GM19463 (cell line): Measurements from ENCODE around the gene ANO3.

Source experiments
- ATAC-seq: cut with Tn5 transposase; IDR thresholded peaks from one replicate; pipeline ENCODE4 v1.9.1; 2021; ENCODE audit warnings: mild to moderate bottlenecking, moderate library complexity; ENCODE audit not compliant: unreplicated experiment

ANO3 gene

GRCh38 chr11:26353010-26353409 lies 21.1 kb downstream of the ANO3 start:
- no peak for ATAC-seq

GRCh38 chr11:26359055-26359454 lies 27.1 kb downstream of the ANO3 start:
- no peak for ATAC-seq

GRCh38 chr11:26365284-26365683 lies 33.4 kb downstream of the ANO3 start:
- no peak for ATAC-seq

GRCh38 chr11:26377619-26378018 lies 45.7 kb downstream of the ANO3 start:
- ATAC-seq, result no peak

GRCh38 chr11:26399336-26399735 lies 67.4 kb downstream of the ANO3 start:
- ATAC-seq, result no peak

DNA sequence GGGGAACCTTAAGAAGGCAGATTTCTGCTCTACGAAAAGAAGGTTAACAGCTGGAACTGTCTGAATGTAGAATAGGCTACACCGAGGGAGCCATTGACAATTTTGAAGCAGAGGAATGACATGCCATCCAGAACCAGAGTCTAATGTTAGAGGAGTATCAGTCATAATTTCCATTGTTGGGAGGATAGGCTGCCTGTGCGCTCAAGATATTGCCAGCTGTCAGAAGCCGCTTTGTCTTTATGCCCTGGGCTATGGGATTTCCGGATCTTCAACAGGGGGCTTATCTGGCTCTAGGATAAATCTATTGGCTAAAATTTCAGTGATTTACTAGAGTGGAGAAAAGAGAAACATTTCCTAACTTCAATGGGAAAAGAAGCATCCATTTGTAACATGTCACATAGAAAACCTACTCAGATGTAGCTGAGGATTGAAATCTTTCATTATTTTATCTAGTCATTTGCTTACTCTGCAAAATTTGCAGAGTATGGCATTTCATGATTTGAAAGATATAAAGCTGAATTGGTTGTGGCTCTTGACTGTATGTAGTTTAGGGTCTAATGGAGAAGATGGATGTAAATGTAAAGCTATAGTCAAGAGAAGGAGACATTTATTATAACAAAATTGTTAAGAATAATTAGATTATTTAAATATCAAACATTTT lies 78.9 kb downstream of the ANO3 start:
- no peak for ATAC-seq

DNA sequence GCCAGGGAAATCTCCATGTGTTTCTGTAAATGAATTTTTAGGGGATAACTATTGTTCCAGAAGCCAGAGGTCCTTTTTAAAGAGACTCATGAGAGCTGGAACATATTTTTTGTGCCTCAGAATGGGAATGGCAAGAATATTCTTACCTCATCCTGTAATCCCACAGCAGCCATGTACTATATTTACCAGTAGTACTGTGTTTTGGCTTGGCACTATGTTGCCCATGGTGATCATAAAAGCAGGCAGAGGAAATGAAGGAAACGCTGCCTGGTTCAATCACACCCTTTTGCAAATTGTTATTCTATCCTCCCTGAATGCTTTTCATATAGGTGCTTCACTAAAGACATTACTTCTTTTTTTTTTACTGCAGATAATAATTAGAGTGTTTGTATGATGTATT lies 81.0 kb downstream of the ANO3 start:
- no peak for ATAC-seq

- ATAC-seq, result no peak
These were observed 86.5 kb downstream of the ANO3 start for GRCh38 chr11:26418386-26418912.

GRCh38 chr11:26420331-26420730 lies 88.4 kb downstream of the ANO3 start:
- ATAC-seq, result no peak

DNA sequence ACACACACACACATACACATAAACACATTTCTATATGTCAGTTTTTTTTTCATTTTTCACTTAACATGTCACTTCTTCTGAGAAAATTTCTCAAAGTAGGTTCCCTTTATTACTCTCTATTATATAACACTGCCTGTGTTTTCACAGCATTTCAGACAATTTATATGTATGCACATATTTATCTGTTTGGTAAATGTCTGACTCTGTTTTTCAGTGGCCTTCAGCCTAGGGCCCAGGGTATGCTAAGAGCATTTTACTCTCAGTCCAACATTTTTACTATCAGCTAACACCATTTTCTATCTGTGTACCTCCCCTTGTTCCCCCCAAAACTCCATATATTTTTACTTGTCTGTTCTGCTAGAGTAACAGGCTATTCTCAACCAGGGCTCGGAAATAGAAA lies 92.3 kb downstream of the ANO3 start:
- no peak for ATAC-seq

GRCh38 chr11:26439854-26440253 lies 107.9 kb downstream of the ANO3 start:
- no peak for ATAC-seq

DNA sequence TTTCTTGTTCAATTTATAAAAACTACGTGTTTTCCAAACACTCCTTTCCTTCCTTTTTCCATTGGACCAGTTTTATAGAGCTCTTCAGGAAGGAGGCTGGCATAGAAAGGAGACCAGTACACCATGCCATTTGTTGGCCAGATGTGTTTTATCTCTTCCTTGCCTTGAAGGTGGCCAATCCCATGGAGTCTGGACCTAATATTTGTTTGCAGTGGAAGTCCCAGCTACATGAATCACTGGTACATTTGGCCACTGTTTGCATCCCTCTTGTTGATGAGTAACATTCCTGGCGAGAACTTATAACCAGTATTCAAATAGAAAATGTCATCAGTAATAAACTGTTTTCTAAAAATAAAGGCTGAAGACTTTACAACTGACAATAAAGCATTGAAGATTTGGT lies 110.2 kb downstream of the ANO3 start:
- ATAC-seq, result no peak

DNA sequence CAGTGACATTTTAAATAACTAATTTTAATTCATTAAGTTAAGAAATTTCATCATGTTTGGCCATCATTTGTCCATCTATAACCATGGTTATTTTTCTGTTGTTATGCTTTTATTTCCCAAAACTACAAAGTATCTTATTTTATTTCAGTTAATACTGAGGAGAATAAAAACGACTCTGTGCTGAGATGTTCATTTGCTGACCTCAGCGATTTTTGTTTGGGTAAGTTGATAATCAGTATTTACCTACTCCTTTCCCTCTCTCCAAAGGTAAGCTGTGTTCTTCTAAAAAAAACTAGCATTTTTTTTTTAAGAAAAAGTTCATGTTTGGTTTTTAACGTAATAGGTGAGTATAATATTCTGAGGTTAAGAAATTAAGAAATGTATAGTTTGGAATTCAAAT lies 111.7 kb downstream of the ANO3 start:
- ATAC-seq, result no peak

- no peak for ATAC-seq
These were observed 125.7 kb downstream of the ANO3 start for GRCh38 chr11:26457636-26458035.

GRCh38 chr11:26465274-26465673 lies 133.3 kb downstream of the ANO3 start:
- ATAC-seq, result no peak

DNA sequence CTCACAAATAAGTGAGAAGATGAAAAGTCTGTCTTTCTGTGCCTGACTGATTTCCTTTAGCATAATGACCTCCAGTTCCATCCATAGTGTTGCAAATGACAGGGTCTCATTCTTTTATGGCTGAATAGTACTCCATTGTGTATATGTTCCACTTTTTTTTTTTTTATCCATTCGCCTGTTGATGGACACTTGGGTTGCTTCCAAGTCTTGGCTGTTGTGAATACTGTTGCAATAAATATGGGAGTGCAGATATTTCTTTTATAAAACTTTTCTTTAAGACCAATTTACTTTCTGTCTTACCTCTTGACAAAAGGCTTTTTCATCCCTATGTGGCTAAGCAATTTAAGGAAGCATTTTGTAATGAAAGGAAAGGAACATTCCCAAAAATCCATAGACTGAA lies 135.6 kb downstream of the ANO3 start:
- ATAC-seq, result no peak

DNA sequence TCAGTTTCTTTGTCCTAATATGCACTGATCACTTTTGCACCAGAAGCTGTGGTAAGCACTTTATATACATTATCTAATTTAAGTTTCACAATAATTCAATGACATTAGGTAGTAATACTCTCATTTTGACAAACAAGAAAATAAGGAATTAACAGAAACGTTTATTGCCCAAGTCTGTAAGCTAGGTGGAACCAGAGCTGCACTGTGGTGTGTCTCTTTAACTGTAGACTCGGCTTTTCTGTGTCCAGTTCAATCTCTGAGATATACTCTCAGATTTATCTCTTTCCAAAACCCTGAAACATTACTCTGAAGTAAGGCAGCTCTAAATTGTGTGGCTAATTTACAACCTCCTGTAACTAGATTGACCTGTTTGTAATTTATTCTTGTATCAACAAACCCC lies 139.1 kb downstream of the ANO3 start:
- ATAC-seq, result no peak

DNA sequence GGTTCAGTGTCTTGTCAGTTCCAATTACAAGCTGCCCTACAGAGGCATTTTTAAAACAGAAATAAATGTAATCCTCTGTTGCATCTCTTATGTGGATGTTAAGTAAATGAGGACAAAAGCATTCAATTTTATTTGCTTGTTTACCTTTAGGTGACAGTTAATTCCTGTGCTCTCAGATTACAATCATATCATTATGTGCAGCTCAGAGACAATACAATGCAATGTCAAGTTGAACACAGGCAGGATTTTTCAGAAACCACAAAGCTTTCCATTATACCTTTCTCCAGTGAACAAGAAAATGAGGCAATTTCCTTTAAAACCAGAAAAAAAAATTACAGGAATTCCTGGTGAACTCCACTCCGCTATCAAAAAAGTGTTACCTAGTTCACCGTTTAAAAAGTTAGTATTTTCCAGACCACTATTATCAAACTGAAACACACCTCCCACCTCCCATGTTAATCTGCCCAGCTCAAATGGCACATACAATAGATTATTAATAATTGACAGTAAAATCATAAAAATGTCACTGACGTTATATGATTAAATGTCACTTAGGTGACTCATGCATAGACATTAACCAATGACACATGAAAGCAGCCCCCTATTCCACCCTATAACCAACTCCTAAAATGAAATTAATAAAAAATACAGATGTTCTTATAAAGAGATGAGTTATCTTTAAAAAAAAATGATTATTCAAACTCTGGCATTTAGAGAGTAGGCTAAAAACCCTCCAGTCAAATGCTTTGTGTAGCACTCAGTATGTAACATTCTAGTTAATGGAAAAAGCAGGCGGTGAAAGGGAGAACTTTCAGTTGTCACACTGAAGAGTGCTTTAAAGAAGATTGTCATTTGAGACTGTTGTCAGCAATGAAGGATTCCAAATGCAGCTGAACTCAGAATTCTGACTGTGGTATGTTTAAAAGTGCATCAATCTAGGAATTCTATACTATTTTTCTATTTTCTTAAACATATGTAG lies 141.6 kb downstream of the ANO3 start:
- ATAC-seq, result no peak

GRCh38 chr11:26474401-26474800 lies 142.5 kb downstream of the ANO3 start:
- no peak for ATAC-seq

DNA sequence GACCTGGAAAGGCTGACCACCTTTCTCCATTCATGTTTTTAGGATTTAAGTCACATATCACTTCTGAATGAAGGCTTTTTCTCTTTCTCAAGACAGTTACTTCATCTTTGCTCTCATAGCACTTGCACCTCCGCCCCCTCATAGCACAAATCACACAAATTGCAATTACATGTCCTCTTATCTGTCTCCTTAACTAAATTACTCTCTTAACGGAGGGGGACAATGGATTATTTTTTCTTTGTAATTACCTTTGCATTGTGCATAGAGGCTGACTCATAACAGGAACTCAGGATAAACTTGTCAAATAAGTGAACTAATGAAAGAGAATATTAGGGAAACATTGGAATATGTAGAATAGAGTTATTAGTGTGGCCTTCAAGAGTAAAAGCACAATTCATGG lies 145.5 kb downstream of the ANO3 start:
- no peak for ATAC-seq

- no peak for ATAC-seq
These were observed 146.8 kb downstream of the ANO3 start for GRCh38 chr11:26478710-26479109.

GRCh38 chr11:26480041-26480440 lies 148.1 kb downstream of the ANO3 start:
- no peak for ATAC-seq
